GM21360 (cell line): ENCODE results near the gene ADAM8.

Experiments used
- ATAC-seq: cut with Tn5 transposase; IDR thresholded peaks from one replicate; pipeline ENCODE4 v1.9.1; 2021; ENCODE audit warnings: mild to moderate bottlenecking, moderate library complexity; ENCODE audit not compliant: unreplicated experiment

The ADAM8 gene

DNA sequence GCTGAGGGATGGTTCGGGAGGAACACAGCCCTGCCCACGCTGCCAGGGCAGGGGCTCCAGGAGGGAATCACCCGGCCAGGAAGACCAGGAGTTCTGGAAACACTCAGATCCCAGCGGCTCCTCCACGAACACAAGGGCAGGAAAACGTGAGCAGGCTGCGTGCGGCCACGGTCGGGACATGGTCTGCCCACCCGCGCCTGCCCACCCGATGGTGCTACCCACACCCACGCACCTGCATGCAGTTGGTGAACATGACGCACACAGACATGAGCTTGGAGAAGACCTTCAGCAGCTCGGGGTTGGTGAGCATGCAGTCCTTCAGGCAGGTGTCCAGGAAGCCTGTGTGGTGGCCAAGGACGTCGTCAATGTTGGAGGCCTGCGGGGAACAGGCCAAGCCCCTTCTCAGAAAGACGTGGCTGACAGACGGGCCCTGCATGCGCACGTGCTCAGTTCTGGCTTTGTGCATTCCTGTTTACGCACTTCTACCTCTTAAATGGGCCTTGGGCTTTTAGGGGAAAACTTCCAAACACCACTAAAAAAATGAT, 6.2 kb upstream of the ADAM8 start:
- ATAC-seq, result no peak

DNA sequence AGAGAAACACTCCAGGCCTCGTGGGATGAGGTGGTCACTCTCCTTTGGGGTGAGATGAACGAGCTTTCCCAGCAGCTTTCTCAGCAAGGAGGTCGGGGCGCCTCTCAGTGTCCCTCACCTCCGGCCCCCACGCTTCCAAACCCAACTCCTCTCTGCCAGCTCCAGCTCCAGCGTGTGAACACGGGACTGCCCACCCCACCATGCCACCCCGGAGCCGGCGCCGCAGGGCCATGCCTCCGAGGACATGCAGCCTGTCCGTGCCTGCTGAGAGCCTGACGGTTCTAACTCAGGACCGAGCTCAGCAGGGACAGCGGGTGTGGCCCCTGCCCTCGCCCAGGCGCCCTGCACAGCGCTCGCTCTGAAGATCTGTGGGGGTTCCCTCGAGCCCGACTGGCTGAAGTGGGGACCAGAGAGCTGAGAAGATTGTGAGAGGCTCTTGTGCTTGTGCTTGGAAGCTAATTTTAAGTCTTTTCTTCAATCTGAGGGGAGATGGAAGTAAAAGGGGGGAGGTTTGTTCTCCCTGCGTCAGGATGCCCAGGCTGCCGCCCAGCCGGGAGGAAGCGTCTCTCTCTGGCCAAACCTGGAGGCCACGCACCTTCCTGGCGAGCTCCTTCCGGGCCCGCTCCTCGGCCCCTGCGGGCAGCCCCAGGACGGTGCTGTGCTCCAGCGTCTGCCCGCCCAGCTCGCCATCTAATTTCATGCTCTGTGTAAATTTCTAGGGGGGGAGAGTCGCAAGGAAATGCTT, 5.1 kb upstream of the ADAM8 start:
- ATAC-seq, result no peak

DNA sequence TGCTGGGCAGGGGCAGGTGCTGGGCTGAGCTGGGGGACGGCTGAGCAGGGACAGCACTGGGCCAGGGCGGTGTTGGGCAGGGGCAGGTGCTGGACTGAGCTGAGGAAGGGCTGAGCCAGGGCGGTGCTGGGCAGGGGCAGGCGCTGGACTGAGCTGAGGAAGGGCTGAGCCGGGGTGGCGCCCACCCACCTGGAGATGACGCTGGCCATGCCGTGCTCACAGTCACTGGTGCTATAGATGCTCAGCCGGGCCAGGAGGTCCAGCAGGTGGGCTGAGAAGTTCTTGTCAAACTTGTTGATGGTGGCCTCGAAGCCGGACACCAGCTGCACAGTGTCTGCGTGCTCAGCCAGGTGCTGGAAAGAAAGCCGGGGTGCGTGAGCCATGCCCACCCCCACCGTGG, 4.4 kb upstream of the ADAM8 start:
- ATAC-seq, result no peak

DNA sequence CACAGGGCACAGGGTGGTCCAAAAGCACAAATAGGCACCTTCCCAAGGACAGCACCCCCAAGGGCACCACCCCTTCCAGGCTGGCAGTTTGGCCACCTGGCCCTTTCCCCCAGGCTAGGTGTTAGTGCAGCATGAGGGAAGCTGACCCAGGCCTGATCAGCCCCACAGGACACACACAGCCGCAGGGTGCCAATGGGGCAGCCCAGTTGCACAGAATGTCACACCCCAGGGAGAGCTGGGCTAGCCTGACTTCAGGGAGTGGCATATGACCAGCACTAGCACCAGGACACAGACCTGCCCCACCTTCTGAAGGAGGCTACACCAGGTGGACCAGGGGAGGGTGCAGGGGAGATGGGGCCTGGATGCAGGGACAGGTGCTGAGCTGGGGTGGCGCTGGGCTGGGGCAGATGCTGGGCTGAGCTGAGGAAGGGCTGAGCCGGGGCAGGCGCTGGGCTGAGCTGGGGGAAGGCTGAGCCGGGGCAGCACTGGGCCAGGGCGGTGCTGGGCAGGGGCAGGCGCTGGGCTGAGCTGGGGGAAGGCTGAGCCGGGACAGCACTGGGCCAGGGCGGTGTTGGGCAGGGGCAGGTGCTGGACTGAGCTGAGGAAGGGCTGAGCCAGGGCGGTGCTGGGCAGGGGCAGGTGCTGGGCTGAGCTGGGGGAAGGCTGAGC, 3.9 kb upstream of the ADAM8 start:
- ATAC-seq, result no peak

DNA sequence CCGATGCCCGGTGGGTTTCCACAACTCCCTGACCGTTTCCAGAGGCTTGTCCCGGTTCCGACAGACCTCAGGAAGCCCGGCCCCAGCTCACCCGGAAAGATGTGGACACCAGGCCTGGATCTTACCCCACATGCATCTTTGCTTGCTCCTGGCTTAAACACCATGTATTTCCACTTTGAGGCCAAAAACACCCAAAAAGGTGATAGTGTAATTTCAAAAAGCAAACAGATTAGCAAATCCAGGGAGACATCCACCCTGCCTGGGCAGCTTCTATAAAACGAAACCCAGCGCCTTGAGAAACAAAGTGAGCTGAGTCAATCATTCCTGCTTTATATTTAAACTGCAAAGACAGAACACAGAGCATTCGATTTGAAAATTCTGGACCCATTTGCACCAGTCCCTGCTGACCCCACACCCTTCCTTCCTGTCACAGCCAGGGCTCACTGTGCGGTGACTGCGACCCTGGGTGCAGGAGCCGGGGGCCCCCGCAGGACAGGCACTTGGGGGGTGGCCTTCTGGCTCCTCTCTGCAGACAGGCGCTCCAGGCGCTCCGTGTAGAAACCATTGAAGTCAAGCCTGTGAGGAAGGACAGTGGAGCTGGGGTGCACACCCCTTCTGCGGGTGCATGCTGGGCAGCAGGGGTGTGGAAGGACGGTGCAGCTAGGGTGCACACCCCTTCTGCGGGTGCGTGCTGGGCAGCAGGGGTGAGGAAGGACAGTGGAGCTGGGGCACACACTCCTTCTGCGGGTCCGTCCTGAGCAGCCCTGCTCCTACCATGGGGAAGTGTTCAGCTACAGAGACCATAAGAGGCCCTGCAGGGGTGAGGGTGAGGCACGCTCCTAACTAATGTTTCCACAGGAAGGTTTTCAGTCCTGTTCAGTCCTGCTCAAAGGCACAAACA, 2.9 kb upstream of the ADAM8 start:
- no peak for ATAC-seq

DNA sequence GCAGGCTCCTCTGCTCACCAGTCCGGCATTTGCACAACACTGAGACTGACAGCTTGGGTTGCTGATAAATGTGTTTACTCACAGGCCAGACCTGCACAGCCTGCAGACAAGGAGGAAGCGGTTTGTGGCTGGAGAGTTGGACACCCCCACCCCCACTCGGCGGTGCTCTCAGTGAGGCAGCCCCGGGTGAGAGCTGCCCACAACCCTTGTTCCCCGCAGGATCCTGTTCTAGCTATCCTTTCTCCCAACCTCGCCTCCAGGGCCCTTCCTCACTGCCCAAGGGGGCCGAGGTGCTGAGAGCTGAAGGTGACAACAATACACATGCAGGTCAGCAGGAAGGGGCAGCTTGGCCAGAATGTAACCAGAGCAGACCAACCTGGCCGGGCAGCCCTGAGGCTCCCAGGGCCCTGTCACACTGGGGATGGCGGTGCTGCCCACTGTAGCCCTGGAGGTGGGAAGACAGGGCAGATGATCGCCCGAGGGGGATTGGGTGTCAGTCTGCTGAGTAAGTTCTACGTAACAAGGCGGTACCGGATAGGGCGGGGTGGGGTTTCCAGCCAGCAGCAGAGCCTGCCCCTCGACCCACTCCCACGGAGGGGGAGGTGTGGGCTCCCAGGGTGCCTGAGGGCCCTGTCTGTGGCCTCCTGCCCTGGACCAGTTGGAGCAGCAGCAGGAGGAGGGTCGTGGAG, 2.1 kb upstream of the ADAM8 start:
- no peak for ATAC-seq

DNA sequence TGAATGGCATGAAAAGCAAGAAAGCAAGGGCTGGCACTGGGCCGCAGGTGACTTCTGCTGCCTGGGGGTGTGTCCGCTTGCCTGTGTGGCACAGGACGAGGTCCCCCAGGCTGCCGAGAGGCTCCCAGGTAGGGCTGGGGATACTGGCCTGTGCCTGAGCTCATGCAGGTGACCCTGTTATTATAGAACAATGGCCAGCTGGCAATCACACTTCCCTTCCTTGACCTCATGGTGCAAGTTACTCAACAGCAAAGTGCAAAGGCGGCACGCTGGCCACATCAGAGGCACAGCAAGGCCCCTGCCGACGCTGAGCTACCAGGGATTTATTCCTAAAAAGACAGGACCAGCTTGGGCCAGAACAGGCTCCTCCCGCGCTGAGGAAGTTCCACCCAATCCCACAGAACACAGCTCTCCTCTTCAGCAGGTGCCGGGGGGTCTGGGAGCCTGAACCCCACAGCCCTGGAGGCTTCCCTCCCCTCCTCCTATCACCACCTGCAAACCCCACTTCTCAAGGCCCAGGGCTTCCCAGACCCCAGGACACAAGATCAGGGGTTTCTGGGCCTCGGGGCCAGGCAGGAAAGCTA, 1.4 kb upstream of the ADAM8 start:
- ATAC-seq, result no peak

DNA sequence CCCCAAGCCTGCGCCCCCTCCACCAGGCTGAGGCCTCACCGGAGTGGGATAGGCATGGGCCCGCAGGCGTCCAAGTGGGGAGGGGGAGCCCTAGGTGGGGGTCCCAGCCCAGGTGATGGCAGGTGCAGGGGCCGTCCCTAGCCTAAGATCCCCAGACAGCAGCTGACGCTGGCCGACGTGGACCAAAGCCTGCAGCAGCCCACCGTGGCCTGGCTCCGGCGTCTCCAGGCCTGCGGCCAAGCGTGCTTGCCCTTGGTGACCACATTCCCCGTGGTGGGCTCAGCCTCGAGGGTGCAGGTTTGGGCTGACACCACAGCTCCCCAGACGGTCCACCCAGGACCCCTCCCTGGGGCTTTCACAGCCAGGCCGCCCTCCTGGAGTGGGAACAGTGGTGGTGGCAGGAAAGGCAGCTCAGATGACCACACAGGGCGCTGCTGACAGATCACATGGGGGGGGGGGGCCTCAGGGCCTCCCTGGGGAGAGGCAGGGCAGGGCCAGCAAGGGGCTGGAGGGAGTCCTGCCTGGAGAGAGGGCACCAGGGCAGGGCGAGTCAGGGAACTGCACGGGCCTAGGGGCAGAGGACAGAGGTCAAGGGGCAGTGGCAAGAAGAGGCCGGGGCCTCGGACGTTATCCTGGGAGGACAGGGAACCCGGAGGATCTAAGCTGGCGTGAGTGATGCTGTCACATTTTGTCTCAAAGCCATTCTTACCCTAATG, 767 bp upstream of the ADAM8 start:
- no peak for ATAC-seq

DNA sequence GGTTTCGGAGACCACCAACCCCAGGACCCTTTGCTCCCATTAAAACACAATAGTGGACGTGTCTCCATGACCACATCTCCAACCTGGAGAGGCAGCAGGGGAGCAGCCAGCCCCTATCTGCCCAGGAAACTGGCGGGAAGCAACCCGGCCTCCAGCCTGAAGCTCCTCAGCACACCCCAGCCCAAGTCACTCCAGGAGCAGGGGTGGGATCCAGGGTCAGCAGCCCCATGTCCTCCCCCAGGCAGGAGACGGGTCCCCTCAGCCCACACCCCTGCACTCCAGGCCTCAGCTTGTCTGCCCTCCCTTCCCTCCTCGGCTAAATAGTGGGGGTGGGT, 601 bp downstream of the ADAM8 start:
- ATAC-seq, result no peak

DNA sequence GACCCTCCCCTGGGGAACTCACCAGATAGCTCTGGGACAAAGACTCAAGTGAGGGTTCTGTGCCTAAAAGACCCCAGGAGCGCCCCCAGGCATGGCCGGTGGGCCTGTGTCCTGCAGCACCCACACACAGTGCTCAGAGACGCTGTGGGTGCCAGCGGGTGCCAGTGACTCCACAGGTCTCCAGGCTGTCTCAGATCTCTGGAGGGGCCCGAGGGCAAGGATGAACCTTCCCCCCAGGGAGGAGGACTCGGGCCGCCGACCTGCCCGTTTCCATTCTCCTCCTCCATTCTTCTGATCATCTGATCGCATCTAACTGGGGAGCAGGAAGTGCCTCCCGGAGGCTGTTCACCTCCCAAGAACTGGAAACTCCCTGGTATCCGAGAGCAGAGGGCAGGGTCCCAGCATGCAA, 980 bp downstream of the ADAM8 start:
- ATAC-seq, result peak; percentile 40

DNA sequence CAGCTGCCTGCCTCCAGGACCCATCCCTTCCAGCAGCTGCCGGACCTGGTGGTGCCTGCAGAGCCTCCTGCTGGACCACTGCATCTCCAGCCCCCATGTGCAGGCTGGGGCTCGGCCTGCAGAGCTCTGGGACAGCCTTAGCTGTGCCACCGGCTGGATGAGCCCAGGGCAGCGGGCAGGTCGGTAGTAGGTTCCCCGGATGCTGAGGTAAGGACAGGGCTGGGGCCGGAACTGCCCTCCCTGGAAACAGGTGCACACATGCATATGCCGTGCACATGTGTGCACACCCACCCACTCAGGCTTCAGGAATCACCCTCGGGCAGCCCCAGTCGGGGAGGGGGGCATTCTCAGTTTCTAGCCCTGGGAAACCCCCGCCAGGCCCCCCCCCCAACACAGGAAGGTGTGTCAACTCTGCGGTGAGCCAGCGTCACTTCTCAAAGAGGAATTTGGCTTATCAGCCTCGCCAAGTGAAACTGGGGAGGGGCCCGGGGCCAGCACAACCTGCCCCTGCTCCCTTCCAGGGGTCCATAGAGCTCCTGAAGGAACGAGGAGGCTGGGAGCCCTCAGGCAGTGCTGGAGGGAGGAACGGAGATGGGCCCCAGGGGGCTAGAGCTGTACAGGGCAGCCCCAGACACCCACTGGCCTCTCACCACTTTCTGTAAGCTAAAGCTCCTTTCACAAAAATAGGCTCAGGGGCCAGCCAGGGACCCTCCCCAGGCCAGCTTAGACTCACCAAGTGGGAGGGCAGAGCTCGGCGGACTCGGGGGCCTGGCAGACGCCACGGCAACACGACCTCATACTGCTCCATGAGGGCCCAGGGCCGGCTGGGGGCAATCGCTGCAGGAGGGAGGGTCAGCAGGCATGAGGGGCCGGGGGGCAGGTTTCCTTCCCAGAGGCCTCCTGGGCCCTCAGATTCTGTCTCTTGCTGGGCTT, 1.7 kb downstream of the ADAM8 start:
- peak; percentile 47 for ATAC-seq

DNA sequence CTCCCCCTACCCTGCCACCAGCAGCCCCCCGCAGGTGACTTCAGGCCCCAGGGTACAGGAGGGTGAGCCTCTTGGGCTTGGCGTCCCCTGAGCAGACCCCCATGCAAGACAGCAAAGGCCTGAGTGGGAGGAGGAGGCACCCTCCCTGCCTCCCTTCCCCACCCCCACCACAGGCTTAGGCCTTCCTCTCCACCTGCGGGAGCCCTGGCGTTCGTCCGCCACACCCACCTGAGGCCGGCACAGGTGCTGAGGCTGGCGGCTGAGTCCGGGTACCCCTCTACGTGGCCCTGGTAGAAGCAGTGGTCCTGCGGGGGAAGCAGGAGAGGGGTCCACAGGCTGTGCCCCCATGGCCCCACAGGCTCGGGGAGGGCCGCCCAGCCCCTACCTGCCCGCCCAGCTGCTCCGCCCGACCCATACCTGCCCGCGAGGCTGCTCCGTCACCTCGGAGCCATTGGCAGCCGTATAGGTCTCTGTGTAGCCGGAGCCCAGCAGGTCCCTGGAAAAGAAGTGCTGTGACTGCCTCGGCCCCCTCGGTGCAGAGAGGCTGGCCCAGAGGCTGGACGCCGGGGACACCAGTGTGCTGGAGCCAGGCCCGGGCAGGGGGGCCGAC, 3.0 kb downstream of the ADAM8 start:
- ATAC-seq, result no peak

DNA sequence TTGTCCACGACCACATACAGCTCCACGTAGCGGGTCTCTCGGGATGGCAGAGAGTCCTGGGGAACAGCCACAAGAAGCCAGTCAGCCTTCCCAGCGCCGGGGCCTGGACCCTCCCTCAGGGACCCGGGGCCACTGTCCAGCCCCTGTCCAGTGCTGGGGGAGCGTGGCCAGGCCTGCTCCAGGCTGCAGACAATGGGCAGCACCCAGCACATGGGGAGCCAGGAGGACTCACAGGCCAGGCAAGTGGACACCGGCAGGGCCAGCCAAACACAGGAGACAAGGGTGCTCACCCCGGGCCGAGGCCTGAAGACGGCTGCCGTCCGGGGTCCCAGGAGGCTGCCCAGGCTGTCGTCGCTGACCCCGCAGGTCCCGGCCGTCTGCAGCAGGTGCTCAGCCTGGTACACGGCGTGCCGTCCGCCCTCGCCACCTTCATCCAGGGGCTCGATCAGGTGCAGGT, 3.7 kb downstream of the ADAM8 start:
- no peak for ATAC-seq

DNA sequence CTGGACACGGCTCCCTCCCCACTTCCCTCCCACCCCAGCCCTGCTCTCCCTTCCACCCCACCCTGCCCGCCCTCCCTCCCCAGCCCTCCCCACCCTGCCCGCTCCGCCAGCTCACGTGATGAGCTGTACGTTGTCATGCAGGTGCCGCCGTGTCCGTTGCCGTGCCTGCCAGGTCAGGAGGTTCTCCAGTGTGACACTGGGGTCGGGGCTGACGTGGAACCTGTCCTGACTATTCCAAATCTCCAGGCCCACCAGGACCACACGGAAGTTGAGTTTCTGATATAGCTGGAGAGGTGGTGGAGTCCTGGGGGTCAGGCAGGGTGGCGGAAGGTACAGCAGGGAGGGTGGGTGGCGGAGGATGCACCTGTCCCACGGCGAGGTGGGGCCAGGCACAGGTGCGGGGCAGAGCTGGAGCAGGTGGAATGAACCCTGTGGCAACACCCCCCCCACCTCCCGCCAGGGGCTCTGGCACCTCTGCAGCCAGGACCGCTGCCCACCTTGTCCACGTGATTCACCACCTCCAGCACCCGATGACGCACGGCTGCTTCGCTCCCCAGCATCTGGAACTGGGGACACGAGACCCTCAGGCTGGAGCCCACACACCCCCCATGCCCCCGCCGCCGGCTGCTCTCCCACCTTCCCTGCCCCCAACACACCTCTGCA, 4.2 kb downstream of the ADAM8 start:
- ATAC-seq, result no peak

DNA sequence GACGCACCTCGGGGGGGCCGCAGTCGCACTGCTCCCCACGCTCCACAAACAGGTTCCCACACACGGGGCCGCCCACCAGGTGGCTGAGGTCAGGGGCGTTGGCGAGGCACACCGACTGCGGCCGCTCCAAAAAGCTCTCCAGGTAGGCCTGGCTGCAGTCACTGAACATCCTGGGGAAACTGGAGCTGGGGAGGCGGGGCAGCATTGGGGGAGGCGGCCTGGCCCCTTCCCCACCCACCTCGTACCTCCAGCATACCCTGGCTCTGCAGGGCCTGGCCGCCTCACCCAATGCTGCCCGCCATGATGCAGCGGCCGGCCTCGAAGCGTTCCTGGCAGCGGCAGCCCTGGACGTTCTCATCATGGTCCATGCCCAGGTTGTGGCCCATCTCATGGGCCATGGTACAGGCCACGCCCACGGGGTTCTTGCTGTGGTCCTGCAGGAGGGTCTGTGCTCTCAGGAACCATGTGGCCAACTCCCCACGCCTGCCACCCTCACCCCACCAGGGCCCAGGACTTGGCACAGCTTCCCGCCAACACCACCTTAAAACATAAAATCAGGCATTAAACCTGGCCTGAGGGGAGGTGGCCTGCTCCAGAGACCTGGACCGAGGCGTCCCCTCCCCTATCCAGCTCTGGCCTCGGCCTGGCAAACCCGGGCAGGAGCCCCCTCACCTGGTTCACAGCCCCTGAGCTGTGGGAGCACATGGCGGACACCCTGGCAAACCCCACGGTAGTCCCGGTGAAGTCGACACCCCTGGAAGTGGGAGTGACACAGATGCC, 5.0 kb downstream of the ADAM8 start:
- no peak for ATAC-seq

DNA sequence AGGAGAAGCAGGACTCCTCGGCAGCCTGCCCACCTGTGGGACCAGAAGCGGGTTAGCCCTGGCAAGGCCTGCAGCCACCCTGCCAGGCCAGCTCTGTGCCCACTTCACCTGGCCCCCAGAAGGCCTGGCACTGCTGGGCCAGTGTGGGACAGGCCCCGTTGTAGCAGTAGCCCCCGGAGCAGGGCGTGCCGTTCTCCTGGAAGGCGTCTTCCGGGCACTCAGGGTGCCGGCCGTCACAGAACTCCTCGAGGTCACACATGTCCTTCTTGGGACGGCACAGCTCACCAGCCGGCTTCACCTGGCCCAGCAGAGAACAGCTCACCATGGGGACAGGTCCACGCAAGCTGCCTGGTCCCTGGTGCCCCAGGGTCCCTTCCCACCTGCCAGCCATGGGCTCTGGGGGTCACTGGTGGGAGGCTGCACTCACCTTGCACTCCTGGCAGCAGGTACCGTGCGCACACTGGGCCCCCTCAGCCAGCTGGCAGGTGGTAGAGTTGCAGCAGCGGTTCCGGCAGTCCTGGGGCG, 5.8 kb downstream of the ADAM8 start:
- no peak for ATAC-seq

DNA sequence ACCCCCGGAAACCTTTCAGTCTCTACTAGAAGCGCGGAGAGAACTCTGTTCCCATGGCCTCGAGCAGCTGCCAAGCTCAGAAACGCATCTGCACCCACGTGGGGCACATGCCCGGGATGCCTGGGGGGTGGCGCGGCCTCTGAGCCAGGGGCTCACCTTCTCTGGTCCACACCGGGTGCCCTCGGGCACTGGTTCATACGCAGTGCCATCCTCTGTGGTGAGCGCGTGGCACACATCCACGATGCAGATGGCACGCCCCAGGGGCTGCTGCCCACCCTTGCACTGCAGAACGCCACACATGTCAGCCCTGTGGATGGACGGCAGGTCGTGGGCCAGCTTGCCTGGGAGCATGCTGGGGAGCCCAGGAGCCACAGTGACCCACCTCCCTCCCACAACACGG, 6.5 kb downstream of the ADAM8 start:
- ATAC-seq, result no peak
